GM21619 (cell line): Measurements from ENCODE around the gene TFIP11.

ENCODE experiments used
- ATAC-seq: cut with Tn5 transposase; IDR thresholded peaks from one replicate; pipeline ENCODE4 v1.9.1; 2021; ENCODE audit not compliant: unreplicated experiment

Gene TFIP11

DNA sequence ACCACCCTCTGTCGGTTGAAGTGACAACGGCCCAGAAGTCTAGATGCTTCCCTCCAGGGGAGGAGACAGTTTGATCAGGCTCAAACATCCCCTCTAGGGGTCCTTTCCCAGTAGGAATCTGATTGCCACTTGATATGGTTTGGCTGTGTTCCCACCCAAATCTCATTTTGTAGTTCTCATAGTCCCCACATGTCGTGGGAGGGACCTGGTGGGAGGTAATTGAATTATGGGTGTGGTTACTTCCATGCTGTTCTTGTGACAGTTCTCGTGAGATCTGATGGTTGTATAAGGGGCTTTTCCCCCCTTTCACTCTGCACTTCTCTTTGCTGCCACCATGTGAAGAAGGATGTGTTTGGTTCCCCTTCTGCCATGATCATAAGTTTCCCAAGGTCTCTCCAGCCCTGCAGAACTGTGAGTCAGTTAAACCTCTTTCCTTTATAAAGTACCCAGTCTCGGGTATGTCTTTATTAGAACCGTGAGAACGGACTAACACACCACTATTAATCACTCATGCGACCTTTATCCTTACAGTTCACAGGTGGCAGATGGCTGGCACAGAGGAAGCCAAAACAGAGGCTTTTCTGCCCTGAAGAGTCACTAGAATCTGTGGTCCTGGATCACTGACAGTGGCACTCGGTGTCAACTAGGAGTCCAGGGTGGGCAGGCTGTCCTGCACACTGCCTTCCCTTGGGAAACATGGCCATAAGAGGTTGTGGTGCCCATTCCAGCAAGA lies 61.7 kb downstream of the TFIP11 start:
- ATAC-seq = no peak

DNA sequence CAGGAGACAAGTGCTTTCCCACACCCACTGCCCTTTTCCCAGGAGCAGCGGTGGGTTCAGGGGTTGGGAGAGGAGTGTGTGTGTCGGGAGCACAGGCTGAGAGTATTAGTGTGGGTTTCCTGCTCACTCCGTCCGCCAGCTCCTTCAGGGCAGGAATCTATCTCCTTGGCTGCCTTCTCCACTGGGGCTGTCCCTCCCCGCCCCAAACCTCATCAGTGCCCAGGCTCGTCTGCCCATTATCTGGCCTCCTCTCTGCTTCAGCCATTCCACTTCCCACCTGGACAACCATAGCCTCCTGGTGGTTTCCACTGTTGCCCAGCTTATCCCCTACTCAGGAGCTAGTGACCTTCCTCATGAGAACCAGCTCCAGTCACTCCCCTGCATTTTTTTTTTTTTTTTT lies 63.3 kb downstream of the TFIP11 start:
- no peak for ATAC-seq

DNA sequence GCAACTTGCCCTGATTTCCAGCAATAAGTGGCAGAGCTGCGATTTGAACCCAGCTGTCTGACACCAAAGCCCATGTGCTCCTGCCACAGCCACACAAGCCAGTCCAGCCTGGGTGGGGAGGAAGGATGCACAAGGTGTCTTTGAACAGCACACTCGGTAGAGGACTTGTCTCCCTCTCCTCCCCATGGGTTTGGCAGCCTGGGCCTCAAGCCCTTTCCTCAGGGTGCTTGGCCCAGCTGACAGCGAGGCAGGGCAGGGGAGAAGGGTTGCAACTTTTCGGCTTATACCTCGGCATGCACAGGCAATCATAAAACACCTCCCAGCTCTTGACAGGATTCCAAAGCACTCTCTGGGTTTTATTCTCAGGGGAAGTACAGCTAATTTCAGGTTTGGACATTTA lies 63.9 kb downstream of the TFIP11 start:
- ATAC-seq = no peak

DNA sequence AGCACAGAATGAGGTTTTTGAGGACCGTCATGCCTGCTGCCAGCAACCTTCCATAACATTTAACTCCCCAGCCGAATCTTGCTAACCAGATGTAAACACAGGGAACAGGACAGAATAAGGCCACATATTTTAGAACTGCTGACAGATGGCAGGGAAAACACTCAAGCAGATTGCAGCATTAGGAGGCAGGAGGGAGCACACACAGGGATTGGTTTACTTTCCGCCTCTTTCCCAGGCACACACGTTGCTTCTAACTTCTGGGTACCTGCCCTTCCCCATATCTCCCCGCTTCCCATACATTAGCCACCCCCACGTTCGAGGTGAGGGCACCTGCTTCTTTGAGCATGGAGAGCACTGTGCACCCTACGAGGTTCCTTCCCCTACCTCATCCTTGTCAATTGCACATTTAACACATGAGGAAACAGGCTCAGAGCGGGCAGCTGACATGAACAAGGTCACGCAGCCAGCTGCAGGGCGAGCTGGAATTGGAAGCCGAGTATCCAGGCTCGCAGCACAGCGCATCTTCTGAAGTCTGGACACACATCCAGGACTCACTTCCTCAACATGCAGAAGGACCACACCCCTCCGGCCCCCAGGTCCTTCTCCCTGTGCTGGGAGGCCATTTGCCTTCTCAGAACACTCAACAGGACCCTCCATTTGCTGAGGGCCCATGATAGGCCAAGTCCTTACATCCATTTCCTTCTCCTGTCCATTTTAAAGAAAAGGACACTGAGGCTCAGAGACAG lies 64.5 kb downstream of the TFIP11 start:
- no peak for ATAC-seq

DNA sequence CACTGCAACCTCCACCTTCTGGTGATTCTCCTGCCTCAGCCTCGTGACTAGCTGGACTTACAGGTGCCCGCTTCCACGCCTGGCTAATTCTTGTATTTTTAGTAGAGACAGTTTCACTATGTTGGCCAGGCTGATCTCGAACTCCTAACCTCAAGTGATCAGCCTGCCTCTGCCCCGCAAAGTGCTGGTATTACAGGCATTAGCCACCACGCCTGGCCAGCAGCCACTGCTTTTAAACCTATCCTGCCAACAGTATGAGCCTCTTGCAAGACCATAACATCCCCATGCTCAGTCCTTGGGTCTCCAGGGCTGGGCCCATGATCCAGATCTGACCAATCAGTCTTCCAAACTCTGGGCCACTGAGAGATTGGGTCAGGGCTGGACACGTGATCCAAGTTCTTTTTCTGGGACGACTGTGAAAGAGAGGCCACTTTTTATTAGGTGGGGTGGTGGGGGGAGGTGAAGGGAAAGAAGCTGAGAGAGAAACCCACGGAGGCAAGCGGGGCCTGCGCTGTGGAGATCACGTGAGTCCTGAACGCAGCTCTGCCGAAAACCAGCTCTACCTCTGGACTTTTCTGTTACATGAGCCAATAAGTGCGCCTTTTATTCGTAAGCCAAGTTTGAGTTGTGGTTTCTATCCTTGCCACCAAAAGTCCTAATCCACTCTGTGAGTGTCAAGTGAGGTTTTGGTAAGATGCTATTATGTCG lies 65.3 kb downstream of the TFIP11 start:
- no peak for ATAC-seq

DNA sequence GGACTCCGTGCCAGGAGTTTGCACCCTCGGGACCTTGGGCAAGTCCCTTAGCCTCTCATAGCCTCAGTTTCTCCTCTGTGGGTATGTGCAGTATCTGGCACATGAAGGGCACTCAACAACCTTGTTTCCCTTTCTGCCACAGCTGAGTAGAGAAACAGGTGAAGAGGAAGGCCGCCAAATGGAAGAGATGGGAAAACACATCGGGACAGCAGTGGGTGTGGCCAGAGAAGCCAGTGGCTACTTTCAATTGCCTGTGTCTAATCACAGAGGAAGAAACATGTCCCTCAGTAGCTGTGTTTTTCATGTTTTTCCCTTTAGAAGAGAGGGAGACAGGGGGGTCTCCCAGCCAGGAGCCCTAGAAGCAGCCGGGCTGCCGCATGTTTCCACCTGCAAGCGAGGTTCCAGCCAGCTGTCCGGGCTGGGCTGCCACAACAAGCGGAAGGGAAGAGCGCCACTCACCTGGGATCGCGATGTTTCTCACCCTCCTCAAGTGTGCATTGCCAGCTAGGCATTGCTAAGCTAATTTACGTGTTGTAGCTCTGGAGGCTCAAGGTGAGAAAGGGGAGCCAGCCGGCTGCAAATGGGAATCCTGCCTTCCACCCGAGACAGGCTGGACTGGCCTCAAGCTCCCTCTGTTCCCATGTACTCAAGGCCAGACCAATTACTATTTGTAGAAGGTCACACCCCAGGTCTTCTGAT lies 66.5 kb downstream of the TFIP11 start:
- no peak for ATAC-seq

DNA sequence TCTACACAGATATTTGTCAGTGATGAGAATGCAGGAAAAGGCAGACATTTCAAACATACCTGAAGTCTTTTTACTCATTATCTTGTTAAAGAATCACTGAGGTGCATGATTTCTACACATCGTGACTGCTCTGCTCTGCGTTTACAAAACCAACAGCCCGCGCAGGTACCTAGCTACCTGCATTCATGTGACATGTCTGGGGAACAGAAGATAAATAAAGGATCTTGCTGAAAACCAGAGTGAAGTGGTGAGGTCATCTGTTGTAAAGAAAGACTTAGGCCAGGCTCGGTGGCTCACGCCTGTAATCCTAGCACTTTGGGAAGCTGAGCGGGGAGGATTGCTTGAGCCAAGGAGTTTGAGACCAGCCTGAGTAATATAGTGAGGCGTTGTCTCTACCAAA lies 67.5 kb downstream of the TFIP11 start:
- ATAC-seq = no peak

GRCh38 chr22:26443901-26444690 lies 68.2 kb downstream of the TFIP11 start:
- no peak for ATAC-seq

- ATAC-seq = no peak
Observed at GRCh38 chr22:26442086-26442756, 70.1 kb downstream of the TFIP11 start.
